Central memory CD8-positive, alpha-beta T cell (primary cell): ENCODE results near the gene CYB561D2.

Source experiments
- ATAC-seq: fragments of 150-1000 bp; cut with Tn5 transposase; replicated peaks from 2 replicates; pipeline ENCODE4 v1.10.0; 2022; ENCODE audit warnings: mild to moderate bottlenecking, moderate FRiP score, moderate number of reproducible peaks; ENCODE audit not compliant: poor library complexity, severe bottlenecking; ENCODE audit errors: extremely low read depth
- DNase-seq, 2 donors: peaks; one replicate each; pipeline ENCODE4 v3.0.0; 2021; ENCODE audit warnings: low spot score in 2 of 2
- H3K27ac Mint-ChIP-seq: one replicate; pipeline ENCODE4 v1.8.0; 2022; ENCODE audit warnings: low read depth, mild to moderate bottlenecking, moderate library complexity, mixed read lengths
- H3K27me3 Mint-ChIP-seq: one replicate; pipeline ENCODE4 v1.8.0; 2022; ENCODE audit warnings: mixed read lengths
- H3K36me3 Mint-ChIP-seq: one replicate; pipeline ENCODE4 v1.8.0; 2022; ENCODE audit warnings: mild to moderate bottlenecking, moderate library complexity, mixed read lengths; ENCODE audit not compliant: insufficient read depth
- H3K4me1 Mint-ChIP-seq: one replicate; pipeline ENCODE4 v1.8.0; 2022; ENCODE audit warnings: mixed read lengths
- H3K4me3 Mint-ChIP-seq: one replicate; pipeline ENCODE4 v1.8.0; 2022; ENCODE audit warnings: mild to moderate bottlenecking, moderate library complexity, mixed read lengths
- H3K9me3 Mint-ChIP-seq: one replicate; pipeline ENCODE4 v1.8.0; 2022; ENCODE audit warnings: mixed read lengths

The CYB561D2 gene

DNA sequence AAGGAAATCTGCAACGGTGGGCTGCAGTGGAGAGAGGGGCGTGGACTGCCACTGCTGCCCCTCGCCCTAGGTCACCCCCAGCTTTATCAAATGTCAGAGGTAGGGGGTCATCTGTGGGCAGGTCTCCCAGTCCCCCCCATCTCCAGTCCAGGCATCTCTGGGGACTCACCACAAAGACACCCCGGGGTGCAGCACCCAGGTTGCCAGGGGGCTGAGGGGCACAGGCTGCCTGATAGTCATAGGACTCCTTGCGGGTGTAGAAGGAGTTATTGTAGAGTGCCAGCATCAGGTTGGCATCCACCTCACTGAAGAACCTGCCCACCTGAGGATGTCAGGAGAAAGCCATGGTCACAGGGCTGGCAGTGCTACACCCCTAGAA is 15.2 kb downstream of the CYB561D2 start:
- DNase-seq, result no peak
- H3K4me1 Mint-ChIP-seq, result peaks cover 30% of the 10 kb centered on the region
- no peaks in the 10 kb centered on the region for H3K9me3 Mint-ChIP-seq
- no peaks in the 10 kb centered on the region for H3K27me3 Mint-ChIP-seq
- H3K4me3 Mint-ChIP-seq, result peak overlapping the region; percentile 85
- H3K36me3 Mint-ChIP-seq, result peaks cover 6% of the 10 kb centered on the region
- no peak for ATAC-seq
- peak overlapping the region; percentile 93 for H3K27ac Mint-ChIP-seq

DNA sequence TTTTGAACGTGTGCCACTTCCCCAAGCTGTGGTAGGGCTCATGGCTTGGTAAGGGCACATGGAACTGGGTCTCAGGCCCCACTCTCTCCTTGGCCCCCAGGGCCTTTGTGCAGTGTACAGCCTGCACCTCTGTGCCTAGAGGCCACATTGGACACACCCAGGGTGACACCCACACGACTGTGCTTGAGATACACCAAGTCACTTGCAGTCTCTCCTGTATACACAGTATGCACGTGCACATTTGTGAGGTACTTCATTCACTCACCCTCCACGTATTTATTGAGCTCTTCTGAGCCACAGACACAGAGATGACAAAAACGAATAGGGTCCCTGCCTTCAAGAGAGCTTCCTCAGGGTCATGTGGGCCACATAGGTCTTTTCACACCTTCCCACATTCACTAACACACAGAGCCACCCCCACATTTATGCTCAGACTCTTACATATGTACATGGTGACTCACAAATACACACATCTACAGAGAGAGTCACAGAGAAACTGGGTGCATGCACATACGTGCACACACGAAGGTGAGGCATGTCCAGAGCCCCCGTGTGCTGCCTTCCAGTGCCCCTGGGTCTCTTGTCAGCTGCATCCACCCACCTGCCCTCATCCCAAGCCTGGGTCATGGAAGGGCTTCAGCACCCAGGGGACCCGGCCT is 18.5 kb downstream of the CYB561D2 start:
- H3K9me3 Mint-ChIP-seq, result no peaks in the 10 kb centered on the region
- no peak overlapping the region for H3K4me3 Mint-ChIP-seq
- DNase-seq, result no peak
- peaks cover 44% of the 10 kb centered on the region for H3K4me1 Mint-ChIP-seq
- no peak overlapping the region for H3K27ac Mint-ChIP-seq
- no peaks in the 10 kb centered on the region for H3K27me3 Mint-ChIP-seq
- ATAC-seq, result no peak
- peaks cover 4% of the 10 kb centered on the region for H3K36me3 Mint-ChIP-seq

DNA sequence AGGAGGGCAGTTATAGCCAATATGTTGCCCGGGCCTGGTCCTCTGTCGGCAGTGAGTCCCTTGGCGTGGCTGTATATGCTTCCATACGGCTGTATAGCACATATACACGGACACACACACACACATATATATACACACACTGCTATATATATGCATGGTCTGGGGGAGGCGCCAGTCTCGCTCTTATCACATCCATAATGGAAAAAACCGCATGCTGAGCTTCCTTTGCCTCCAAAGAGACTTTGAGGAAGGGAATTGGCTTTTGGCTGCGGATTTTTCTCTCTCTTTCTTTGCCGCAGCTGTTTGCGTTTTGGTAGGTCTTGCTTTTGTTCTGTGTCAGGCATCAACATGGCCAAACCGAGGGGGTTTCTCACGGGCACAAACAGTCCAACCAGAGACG is 19.9 kb downstream of the CYB561D2 start:
- Mint-ChIP-seq H3K27ac (no peak overlapping the region), H3K27me3 (no peaks in the 10 kb centered on the region), H3K36me3 (peaks cover 3% of the 10 kb centered on the region), H3K4me1 (peaks cover 40% of the 10 kb centered on the region), H3K9me3 (no peaks in the 10 kb centered on the region), H3K4me3 (no peak overlapping the region)
- ATAC-seq, result no peak
- DNase-seq, result no peak

GRCh38 chr3:50371133-50371685 is 20.5 kb downstream of the CYB561D2 start:
- no peaks in the 10 kb centered on the region for H3K27me3 Mint-ChIP-seq
- H3K36me3 Mint-ChIP-seq, result peaks cover 3% of the 10 kb centered on the region
- H3K9me3 Mint-ChIP-seq, result no peaks in the 10 kb centered on the region
- no peak for ATAC-seq
- H3K4me1 Mint-ChIP-seq, result peaks cover 34% of the 10 kb centered on the region
- no peak overlapping the region for H3K27ac Mint-ChIP-seq
- no peak for DNase-seq
- H3K4me3 Mint-ChIP-seq, result no peak overlapping the region

DNA sequence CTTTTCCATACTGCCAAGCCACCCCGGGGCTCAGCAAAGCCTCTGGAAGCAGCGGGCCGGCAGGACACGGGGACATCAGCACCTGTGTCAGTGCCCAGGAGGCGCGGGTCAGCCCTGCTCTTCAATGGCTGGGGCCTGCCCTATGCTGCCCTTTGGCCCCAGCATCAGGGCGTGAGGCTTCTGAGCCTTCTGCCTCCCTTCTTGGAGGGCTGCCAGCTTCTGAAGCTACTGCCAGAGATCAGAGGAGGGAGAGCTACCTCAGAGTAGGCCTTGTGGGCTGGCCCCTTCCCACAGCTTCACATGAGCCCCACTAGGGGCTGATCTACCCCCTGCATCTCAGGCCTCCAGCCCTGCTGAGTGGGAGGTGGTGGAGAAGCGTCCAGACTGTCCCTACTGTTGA is 21.7 kb downstream of the CYB561D2 start:
- H3K27ac Mint-ChIP-seq, result peak overlapping the region; percentile 78
- no peak overlapping the region for H3K4me3 Mint-ChIP-seq
- no peaks in the 10 kb centered on the region for H3K27me3 Mint-ChIP-seq
- H3K9me3 Mint-ChIP-seq, result no peaks in the 10 kb centered on the region
- peaks cover 28% of the 10 kb centered on the region for H3K4me1 Mint-ChIP-seq
- ATAC-seq (no peak), DNase-seq (no peak)
- H3K36me3 Mint-ChIP-seq, result peaks cover under 1% of the 10 kb centered on the region

- Mint-ChIP-seq H3K27me3 (no peaks in the 10 kb centered on the region), H3K36me3 (no peaks in the 10 kb centered on the region), H3K9me3 (no peaks in the 10 kb centered on the region), H3K4me3 (no peak overlapping the region), H3K4me1 (peaks cover 22% of the 10 kb centered on the region), H3K27ac (peak overlapping the region; percentile 41)
- ATAC-seq (no peak), DNase-seq (no peak)
Observed at GRCh38 chr3:50373146-50374051, 22.7 kb downstream of the CYB561D2 start.

- no peak overlapping the region for H3K27ac Mint-ChIP-seq
- peaks cover 14% of the 10 kb centered on the region for H3K4me1 Mint-ChIP-seq
- no peak overlapping the region for H3K4me3 Mint-ChIP-seq
- no peaks in the 10 kb centered on the region for H3K27me3 Mint-ChIP-seq
- DNase-seq (no peak), ATAC-seq (no peak)
- H3K9me3 Mint-ChIP-seq, result no peaks in the 10 kb centered on the region
- no peaks in the 10 kb centered on the region for H3K36me3 Mint-ChIP-seq
Observed at GRCh38 chr3:50374363-50375257, 23.9 kb downstream of the CYB561D2 start.

DNA sequence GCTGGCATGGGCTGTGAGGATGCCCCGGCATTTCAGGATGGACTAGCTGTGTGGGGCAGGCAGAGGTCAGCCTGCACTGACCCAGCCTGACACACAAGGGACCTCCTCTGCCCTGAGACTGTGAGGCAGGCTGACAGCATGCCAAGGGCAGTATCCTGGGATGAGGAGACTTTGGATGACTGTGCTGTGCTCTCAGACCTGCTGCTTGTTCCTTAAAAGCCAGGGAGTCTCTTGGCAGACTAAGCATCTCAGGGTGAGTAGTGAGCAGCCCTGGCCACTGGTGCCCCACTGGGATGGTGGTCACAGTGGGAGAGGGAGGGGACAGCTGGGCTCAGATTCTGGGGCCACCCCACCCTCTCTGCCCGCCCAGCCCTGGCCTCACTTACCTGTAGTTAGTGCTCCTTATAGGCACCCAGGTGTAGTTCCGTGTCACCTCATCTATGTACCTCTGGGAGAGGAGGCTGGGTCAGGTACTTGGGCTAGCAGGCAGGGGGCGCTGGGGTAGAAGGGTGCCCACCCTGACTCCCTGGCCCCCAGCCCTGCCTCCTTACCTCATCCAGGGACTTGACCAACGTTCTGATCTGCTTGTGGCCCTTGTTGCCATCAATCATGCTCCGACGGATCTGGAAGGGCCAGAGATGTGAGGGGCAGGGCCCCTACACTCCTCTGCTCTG is 24.7 kb downstream of the CYB561D2 start:
- no peak overlapping the region for H3K4me3 Mint-ChIP-seq
- H3K27ac Mint-ChIP-seq, result peak overlapping the region; percentile 19
- no peak for DNase-seq
- no peak for ATAC-seq
- H3K9me3 Mint-ChIP-seq, result no peaks in the 10 kb centered on the region
- H3K36me3 Mint-ChIP-seq, result no peaks in the 10 kb centered on the region
- peaks cover 14% of the 10 kb centered on the region for H3K4me1 Mint-ChIP-seq
- no peaks in the 10 kb centered on the region for H3K27me3 Mint-ChIP-seq

DNA sequence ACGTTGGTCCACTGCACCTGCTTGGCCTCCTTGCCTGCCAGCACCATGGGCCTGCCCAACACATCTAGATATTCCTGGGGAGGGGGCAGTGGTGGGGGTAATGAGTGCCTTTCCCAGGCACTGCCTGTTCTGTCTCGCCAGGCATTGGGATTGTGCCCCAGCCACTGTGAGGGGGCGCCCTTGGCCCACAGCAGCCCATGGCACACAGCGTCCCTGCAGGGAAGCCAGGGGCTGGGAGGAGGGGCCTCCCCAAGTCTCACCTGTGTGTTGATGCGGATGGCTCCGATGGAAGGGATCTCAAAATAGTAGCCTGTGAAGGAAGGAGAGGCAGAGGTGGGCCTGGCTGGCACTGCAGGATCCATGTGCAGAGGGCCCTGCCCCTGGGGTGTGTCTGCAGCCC is 27.4 kb downstream of the CYB561D2 start:
- no peak overlapping the region for H3K4me3 Mint-ChIP-seq
- no peaks in the 10 kb centered on the region for H3K36me3 Mint-ChIP-seq
- no peaks in the 10 kb centered on the region for H3K27me3 Mint-ChIP-seq
- ATAC-seq (no peak), DNase-seq (no peak)
- peaks cover 8% of the 10 kb centered on the region for H3K4me1 Mint-ChIP-seq
- H3K27ac Mint-ChIP-seq, result no peak overlapping the region
- H3K9me3 Mint-ChIP-seq, result no peaks in the 10 kb centered on the region

DNA sequence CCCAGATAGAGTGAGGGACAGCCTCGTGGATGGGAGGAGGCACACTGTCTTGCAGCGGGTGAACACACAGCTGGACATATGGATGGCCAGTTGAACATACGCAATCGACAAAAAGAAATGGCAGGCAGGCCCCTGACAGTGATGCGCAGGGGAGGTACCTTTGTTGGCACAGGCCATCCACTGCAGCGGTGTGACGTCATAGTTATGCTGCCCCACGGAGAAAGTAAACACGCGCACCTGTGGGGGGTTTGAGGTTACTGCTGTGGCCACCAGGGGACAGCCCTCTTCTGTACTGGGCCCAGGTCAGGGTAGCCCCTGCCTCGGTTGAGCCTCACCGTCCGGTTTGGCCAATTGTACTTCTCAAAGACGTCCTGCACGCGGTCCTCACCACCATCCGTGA is 28.1 kb downstream of the CYB561D2 start:
- Mint-ChIP-seq H3K27me3 (no peaks in the 10 kb centered on the region), H3K9me3 (no peaks in the 10 kb centered on the region), H3K27ac (no peak overlapping the region), H3K4me3 (no peak overlapping the region), H3K36me3 (no peaks in the 10 kb centered on the region), H3K4me1 (peaks cover under 1% of the 10 kb centered on the region)
- no peak for DNase-seq
- no peak for ATAC-seq

GRCh38 chr3:50380405-50381085 is 29.9 kb downstream of the CYB561D2 start:
- no peak overlapping the region for H3K27ac Mint-ChIP-seq
- H3K4me3 Mint-ChIP-seq, result no peak overlapping the region
- DNase-seq, result no peak
- H3K27me3 Mint-ChIP-seq, result no peaks in the 10 kb centered on the region
- no peak for ATAC-seq
- no peaks in the 10 kb centered on the region for H3K9me3 Mint-ChIP-seq
- H3K4me1 Mint-ChIP-seq, result no peaks in the 10 kb centered on the region
- H3K36me3 Mint-ChIP-seq, result peaks cover 2% of the 10 kb centered on the region
